ENCODE results near the gene NAA80.

GRCh38 chr3:50265571-50265970 lies 33.6 kb downstream of the NAA80 start:
- TF ChIP-seq, protein P1, sequence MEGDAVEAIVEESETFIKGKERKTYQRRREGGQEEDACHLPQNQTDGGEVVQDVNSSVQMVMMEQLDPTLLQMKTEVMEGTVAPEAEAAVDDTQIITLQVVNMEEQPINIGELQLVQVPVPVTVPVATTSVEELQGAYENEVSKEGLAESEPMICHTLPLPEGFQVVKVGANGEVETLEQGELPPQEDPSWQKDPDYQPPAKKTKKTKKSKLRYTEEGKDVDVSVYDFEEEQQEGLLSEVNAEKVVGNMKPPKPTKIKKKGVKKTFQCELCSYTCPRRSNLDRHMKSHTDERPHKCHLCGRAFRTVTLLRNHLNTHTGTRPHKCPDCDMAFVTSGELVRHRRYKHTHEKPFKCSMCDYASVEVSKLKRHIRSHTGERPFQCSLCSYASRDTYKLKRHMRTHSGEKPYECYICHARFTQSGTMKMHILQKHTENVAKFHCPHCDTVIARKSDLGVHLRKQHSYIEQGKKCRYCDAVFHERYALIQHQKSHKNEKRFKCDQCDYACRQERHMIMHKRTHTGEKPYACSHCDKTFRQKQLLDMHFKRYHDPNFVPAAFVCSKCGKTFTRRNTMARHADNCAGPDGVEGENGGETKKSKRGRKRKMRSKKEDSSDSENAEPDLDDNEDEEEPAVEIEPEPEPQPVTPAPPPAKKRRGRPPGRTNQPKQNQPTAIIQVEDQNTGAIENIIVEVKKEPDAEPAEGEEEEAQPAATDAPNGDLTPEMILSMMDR (IDR thresholded peaks at IDR 0.05) = no peak
- TF ChIP-seq POLR2A (IDR thresholded peaks at IDR 0.05) = no peak
